Posterior vena cava (tissue), 2 donors: ENCODE results near the gene SMARCA4. TPM values are rescaled to one million over a fixed set of nuclear protein-coding genes. Genes with fewer than 3 reads are reported as not detected.

Experiments used
- DNase-seq: peaks from one replicate; pipeline ENCODE4 v3.0.0-alpha.2; 2020; ENCODE audit warnings: low spot score
- intact Hi-C, 2 donors: fragments of 100-400 bp; cut with DNase I; formaldehyde crosslinking; loops; one replicate each; pipeline versions ENCODE4 v1.14.1 to v1.14.2; 2022 to 2023
- total RNA-seq, 2 donors: library from RNA; stranded (reverse); fragmentation: NEBNext Ultra II Directional; extraction: Animal tissue kit (Norgen Biotek cat#: 25700); gene quantifications; one replicate each; pipeline ENCODE4 v1.2.1, GENCODE V29; 2021
- donor health status: DM: yes; HTN: yes; CAD: no.
- donor health status: DM: yes; HTN: yes; CAD: no.

The SMARCA4 gene
- total RNA-seq, 2 donors from 2014 or later: 68.2 to 68.8 TPM

GRCh38 chr19:11021760-11022144 is 60.9 kb downstream of the SMARCA4 start:
- intact Hi-C loops: no loop called here
- DNase-seq: no peak

GRCh38 chr19:11023016-11023415 is 62.2 kb downstream of the SMARCA4 start:
- DNase-seq: no peak
- intact Hi-C loops: no loop called here

- intact Hi-C loops: no loop called here
- DNase-seq: no peak
Measured at GRCh38 chr19:11023710-11024109, 62.9 kb downstream of the SMARCA4 start.

GRCh38 chr19:11024259-11024658 is 63.4 kb downstream of the SMARCA4 start:
- DNase-seq: no peak
- intact Hi-C loops: no loop called here

DNA sequence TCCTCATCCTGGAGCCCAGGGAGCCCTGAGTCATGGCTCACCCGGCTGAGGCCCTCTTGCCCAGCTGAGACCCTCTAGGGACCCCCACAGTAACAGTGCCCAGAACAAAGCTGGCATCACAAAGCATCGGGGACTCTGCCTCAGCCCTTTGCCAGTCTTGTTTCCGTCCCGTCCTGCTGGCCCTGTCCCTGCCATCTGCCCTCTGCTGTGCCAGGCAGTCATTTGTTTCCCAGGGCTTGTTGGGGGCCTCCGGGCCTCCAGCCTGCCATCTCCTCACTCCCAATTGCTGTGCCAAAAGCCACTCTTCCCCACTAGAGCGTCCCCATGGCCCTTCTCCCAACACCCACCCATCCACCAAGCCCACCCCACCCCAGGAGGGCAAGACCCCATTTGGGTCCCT is 64.2 kb downstream of the SMARCA4 start:
- intact Hi-C loops: loop anchor here in 1 of 2 donors (5.0 kb wide), 1 partner anchor 83 kb away; no protein-coding TSS in a partner anchor
- no peak for DNase-seq

DNA sequence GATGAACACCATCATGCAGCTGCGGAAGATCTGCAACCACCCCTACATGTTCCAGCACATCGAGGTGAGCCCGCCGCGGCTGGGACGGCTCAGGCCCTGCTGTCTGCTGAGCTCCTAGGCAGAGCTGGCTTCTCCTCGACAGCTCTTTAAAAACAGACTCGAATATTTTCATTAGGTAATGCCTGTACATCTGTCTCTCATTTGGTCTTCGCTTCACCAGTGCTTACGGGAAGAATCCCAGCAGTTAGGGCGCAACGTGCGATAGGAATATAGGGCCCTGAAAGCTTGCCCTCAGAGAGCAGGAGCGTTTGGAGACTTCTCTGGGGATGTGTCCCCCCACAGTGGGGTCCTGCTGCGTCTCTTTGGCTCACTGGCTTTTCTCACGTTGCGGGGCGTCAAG is 64.6 kb downstream of the SMARCA4 start:
- DNase-seq: no peak
- intact Hi-C loops: loop anchor here in 1 of 2 donors (5.0 kb wide), 1 partner anchor 83 kb away; no protein-coding TSS in a partner anchor

- DNase-seq: no peak
- intact Hi-C loops: loop anchor here in 1 of 2 donors (5.0 kb wide), 1 partner anchor 84 kb away; no protein-coding TSS in a partner anchor
Measured at GRCh38 chr19:11025997-11026396, 65.2 kb downstream of the SMARCA4 start.

DNA sequence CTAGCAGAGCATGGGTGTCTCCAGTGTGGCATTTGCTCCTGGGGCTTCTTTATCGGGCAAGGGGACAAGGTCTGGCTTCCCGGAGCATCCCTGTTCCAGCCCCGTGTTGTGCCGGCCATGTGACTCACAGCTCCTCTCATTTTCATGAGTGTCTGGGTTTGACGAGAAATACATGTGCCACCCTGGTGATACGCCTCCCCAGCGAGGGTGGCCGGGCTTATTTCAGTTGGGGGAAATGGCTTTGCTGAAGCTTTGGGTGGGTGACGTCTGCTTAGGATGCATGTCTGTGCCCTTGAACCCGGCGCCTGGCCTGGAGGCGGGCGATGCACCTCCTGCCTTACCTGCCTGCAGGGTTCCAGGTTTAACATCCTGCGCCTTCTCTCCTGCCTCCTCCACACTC is 66.6 kb downstream of the SMARCA4 start:
- intact Hi-C loops: loop anchor here in 1 of 2 donors (5.0 kb wide), 1 partner anchor 85 kb away; no protein-coding TSS in a partner anchor
- DNase-seq: no peak

GRCh38 chr19:11028146-11028545 is 67.3 kb downstream of the SMARCA4 start:
- no peak for DNase-seq
- intact Hi-C loops: loop anchor here in 1 of 2 donors (5.0 kb wide), 1 partner anchor 86 kb away; no protein-coding TSS in a partner anchor

DNA sequence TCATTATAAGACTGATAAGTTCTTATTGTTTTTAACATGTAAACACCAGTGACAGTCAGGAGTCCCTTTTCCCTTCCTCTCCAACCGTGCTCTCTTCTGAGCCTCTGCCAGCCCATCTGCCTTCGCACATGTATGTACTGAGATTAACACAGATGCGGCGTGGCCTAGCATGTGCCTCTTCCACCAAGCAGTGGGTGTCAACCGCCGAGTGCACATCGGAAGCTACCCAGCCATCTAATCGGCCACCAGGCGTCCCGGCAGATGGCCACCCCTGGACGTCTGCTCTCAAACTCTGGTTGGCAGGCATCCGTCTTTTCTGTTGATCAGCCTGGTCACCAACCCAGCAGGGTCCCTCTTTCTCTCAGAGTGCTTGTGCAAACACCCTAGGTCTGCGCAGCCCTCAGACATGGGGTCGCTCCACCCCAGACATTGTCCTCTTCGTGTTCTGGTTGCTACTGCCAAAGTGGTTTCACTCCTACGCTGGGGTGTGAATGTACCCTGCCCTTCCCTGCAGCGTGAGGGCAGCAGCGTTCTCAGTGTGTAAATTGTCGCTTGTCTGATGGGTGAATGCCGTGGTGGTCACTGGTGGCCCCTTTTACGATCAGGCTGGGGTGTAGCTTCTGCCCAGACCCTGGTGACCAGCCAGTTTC is 70.7 kb downstream of the SMARCA4 start:
- intact Hi-C loops: loop anchor here (5.0 to 10.0 kb wide), 2 partner anchors 101 to 173 kb away; no protein-coding TSS in a partner anchor
- no peak for DNase-seq

DNA sequence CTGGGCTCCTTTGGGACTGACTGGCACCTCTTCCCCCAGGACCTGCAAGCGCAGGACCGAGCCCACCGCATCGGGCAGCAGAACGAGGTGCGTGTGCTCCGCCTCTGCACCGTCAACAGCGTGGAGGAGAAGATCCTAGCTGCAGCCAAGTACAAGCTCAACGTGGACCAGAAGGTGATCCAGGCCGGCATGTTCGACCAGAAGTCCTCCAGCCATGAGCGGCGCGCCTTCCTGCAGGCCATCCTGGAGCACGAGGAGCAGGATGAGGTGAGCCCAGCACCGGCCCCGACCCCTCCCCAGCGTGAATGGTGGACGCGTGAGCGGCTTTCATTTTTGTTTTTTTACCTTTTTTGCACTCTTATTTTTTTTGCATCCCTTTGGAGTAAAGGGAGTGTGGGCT is 72.4 kb downstream of the SMARCA4 start:
- intact Hi-C loops: loop anchor here (5.0 to 10.0 kb wide), 2 partner anchors 99 to 172 kb away; no protein-coding TSS in a partner anchor
- no peak for DNase-seq

DNA sequence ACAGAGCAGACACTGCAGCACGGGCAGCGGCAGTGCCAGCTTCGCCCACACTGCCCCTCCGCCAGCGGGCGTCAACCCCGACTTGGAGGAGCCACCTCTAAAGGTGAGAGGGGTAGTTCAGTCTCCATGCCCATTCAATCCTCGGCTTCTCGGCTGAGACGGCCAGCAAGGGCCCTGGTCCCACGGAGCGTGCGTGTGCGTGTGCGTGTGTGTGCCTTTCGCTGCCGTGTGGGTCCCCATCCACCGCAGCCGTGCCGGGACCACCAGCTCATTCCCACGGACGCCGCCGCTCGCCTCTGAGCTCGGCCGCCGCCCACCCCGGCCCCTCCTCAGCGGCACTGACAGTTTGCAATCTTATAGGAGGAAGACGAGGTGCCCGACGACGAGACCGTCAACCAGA is 72.9 kb downstream of the SMARCA4 start:
- DNase-seq: no peak

DNA sequence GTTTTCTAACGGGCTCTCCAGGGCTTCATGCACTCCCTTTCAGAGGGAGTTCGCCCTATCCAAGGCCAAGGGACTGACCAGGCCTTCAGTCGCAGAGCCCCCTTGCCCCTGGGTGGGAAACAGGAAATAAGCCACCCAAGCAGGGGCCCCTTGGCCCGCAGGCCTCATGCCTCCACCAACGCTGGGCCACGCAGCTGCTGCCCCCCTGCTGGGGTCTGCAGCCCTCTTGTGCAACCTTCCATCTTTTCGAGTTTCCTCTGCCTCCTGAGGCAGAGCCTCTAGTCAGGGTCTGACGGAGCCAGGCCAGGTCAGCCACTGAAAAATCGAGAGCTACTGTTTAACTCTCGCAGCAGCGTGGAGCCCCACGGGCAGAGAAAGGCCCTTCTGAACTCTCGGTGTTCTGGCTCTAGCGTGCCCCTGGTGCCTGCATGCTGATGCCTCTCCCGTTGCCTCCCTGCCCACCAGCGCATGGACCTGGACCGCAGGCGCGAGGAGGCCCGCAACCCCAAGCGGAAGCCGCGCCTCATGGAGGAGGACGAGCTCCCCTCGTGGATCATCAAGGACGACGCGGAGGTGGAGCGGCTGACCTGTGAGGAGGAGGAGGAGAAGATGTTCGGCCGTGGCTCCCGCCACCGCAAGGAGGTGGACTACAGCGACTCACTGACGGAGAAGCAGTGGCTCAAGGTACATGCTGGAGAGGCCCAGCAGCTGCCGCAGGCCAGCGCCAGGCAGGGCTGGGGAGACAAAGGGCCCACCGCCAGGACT is 73.8 kb downstream of the SMARCA4 start:
- intact Hi-C loops: loop anchor here (5.0 to 10.0 kb wide), 5 partner anchors 53 to 173 kb away; partner anchors contain the start of gene LDLR (in 1 of the 2)
- DNase-seq: no peak

More for the DNA sequence above, 72.9 kb downstream of the SMARCA4 start:
- intact Hi-C loops: loop anchor here (5.0 to 10.0 kb wide), 2 partner anchors 99 to 171 kb away; no protein-coding TSS in a partner anchor

GRCh38 chr19:11035441-11036377 is 74.9 kb downstream of the SMARCA4 start:
- intact Hi-C loops: loop anchor here (5.0 to 10.0 kb wide), 4 partner anchors 52 to 172 kb away; partner anchors contain the start of gene LDLR (in 1 of the 2)
- peak; percentile 97 for DNase-seq

- intact Hi-C loops: loop anchor here (5.0 to 10.0 kb wide), 4 partner anchors 49 to 169 kb away; partner anchors contain the start of gene LDLR (in 1 of the 2)
- no peak for DNase-seq
Measured at GRCh38 chr19:11038511-11038910, 77.7 kb downstream of the SMARCA4 start.

DNA sequence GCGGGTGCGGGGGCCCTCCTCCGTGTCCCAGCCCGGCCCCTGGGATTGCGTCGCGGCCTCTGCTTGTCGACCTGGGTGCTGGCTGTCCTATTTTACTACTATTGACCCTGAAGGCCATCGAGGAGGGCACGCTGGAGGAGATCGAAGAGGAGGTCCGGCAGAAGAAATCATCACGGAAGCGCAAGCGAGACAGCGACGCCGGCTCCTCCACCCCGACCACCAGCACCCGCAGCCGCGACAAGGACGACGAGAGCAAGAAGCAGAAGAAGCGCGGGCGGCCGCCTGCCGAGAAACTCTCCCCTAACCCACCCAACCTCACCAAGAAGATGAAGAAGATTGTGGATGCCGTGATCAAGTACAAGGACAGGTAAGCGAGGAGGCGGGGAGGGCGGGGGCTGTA is 80.4 kb downstream of the SMARCA4 start:
- intact Hi-C loops: no loop called here
- no peak for DNase-seq

DNA sequence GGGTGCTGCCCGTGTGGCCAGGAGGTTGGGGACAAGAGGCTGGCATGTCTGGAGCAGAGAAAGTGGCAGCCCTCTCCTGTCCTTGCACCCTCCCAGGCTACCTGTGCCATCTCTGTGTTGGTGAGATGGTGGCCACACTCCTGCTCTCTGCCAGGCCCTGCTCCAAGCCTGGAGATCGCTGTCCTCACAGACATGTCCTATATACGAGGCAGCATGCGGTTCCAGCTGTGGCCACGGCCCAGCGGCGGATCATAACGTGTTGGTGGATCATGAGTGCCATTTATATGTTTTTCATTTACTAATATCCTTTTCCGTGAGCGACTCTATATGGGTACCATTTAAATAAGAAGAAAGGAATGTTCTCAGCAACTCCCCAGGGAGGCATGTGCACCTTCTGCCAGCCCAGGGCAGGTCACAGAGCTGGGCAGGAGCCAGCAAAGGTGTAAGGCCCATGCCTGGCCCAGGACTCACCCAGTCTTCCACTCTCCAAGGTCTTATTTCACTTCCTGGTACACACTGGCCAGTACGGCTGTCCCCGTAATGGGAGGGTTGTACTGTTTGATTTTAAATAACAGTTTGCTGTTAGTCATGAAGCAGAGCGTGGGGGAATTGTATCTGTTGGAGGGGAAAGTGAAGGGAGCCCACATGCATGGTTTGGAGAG is 81.3 kb downstream of the SMARCA4 start:
- intact Hi-C loops: no loop called here
- no peak for DNase-seq

DNA sequence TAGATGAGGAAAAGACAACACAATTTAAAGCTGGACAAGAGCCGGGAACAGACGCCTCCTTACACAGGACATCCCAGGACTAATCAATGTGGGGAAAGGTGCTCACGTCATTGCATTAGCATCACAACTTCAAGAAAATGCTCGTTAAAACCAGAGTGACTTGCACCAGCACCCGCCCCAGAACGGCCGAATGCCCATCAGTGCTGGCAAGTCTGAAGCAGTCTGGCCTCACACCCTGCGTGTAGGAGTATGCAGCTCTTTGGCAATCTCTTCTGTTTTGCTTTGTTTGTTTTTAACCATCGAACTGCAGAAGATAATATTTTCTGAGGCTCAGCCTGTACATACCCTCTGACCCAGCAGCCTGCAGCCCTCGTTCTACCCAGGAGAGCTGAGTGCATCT is 83.6 kb downstream of the SMARCA4 start:
- no peak for DNase-seq
- intact Hi-C loops: no loop called here
